Endometrium (tissue), 2 donors: ENCODE measurements around the gene SLC4A5.
"Not testable (repeated sequence)": the region's sequence is repeated elsewhere in the genome, so short reads cannot be mapped to it uniquely, and the experiment has no call there.

ENCODE experiments used
- FAIRE-seq: peaks from 2 replicates; lab custom pipeline; 2012; peaks lifted over from hg19 to GRCh38; lab: Jason Lieb, UNC
- donor health status: control.
- donor health status: control.

Gene SLC4A5

GRCh38 chr2:74228772-74229171 is 114.4 kb downstream of the SLC4A5 start:
- no peak for FAIRE-seq

DNA sequence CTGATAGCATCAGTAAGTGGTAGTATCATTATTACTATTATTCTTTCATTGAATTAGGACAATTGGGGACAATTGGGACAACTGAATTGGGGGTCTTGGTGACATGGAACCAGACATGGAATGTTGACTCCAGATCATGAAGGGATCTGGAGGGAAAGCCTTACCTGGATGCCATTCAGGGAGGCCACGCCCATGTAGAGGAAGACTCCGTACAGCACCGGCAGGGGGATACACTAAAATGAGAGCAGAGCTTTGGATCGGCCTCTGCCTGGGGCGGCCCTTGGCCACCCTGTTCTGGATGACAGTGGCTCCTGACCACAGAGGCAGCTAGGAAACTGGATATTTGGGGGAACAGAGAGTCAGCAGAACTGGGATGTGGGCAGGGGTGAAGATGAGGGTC is 115.6 kb downstream of the SLC4A5 start:
- no peak for FAIRE-seq

GRCh38 chr2:74226648-74227213 is 116.5 kb downstream of the SLC4A5 start:
- FAIRE-seq: no peak

DNA sequence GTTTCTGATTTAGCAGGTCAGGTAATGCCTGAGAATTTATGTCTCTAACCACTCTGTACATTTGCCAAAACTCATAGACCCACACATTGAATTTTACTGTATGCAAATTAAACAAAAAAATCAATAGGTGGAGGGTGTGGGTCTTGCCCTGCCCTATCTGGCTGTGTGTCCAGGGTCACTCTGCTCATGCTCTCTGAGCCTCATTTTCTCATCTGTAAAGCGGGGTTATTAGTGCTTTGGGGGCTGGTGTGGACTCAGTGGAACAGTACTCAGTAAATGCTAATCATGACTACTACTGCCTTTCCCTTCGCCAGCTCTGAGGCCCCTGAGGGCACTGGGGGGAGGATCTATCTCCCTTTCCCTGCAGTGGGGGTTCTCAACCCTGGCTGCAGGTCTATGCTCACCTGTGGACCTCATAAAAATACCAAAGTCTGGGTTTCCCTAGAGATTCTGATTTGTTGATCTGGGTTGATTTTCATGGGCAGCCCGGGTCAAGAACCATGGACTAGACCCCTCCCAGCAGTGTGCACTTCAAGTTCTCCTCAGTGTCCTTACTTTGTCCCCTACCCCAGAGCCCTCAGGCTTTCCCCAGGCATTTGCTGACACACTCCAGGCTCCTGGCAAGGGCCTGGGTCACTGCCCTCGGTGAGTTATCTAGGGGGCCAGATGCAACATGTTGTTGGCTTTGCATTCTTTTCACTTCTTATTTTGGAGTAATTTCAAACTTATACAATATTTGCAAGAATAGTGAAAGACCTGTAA is 117.3 kb downstream of the SLC4A5 start:
- FAIRE-seq: no peak

DNA sequence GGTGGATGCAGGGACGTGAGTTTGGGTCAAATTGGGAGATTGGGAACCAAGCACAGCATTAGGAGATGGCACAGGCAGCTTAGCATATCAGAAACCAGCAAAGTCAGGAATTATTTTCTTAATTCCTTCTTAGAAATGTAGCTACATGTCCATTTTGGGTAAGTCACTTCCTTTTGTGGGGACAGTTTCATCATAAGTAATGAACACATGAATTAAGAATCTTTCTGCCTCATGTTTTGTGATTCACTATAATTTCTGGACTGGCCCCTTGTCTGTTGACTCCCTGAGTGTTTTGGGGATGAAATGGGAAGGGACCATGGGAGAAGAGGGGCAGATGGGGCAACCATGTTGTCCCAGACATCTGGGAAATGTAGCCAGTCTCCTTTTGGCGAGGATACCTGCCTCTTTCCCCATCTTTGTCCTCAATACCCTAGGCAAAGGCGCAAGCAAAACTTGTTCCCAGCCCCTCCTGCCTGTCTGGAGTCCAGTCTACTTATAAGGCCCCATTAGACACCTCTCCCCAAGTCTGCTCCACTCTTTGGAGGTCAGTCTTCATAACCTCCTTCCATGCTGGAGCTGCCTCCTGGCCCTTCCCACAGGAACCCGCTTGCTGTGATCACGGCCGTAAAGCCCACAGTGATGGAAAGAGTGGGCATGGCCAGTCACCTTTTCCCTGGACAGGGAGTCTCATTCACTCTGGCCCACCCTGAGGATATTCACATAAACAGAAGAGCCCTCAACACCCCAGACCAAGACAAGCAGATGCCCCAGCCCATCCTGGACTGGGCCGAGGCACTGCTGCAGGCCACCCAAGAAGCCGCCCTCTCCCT is 119.1 kb downstream of the SLC4A5 start:
- FAIRE-seq: no peak

GRCh38 chr2:74222300-74222650 is 120.9 kb downstream of the SLC4A5 start:
- no peak for FAIRE-seq

DNA sequence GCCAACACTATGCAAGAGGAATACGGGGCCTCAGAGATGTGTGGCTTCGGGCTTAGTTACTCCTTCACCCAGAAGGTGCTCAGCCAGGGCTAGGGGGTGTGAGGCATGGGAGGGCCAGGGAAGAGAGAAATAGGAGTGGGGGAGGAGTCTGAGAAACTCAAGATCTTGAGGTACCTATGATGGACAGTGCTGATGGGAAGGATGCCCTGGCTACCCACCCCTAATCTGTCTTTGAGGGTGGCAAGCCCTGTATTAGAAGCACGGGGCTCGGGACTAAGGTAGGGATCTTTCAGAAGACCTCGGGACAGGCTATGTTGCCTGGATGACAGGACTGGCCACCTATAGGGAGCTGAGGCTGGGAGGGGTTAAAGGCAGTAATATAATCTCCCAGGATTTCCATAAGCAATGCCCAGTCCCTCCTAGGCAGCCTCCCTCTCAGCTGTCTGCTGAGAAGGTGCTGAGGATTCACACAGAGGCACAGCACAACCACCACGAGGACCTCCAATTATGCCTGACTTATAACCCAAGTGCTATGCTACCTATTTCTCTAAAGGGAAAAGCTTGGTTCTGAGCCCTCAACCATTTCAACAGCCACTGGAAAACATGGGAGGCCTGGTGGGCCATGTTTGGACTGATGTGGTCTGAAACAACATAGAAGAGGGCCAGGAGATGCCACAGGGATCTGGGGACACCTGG is 121.5 kb downstream of the SLC4A5 start:
- FAIRE-seq: no peak

- no peak for FAIRE-seq
These were observed 122.1 kb downstream of the SLC4A5 start for GRCh38 chr2:74221091-74221490.

GRCh38 chr2:74219846-74220486 is 123.2 kb downstream of the SLC4A5 start:
- no peak for FAIRE-seq

DNA sequence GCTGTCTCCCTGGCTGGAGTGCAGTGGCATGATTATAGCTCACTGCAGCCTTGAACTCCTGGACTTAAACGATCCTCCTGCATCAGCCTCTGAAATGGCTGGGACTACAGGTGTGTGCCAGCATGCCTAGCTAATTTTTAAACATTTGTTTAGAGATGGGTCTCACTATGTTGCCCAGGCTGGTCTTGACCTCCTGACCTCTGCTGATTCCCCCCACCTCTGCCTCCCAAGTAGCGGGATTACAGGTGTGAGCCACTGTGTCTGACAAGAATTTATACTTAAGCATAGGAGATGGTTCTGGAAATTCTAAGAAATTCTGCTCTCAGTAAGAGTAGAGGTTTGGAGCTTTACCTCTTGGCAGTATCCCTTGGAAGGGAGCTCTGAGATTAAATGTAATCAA is 126.6 kb downstream of the SLC4A5 start:
- FAIRE-seq: no peak

DNA sequence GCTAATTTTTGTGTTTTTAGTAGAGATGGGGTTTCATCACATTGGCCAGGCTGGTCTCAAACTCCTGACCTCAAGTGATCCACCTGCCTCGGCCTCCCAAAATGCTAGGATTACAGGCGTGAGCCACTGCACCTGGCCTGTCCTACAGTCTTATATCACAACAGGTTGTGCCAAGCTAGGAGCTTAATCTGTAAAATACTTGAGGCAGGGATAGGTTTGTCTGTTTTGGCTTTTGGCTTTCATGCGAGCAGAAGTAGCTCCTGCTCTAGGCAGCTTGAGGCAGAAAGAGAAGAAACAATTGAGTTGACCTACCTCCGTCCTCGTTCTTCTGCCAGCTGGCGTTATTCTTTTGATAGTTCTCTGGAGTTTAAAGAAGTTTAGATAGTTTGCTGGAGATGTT is 127.4 kb downstream of the SLC4A5 start:
- not testable (repeated sequence) for FAIRE-seq

GRCh38 chr2:74212702-74213410 is 130.4 kb downstream of the SLC4A5 start:
- FAIRE-seq: no peak

GRCh38 chr2:74206180-74206688 is 137.0 kb downstream of the SLC4A5 start:
- FAIRE-seq: no peak

DNA sequence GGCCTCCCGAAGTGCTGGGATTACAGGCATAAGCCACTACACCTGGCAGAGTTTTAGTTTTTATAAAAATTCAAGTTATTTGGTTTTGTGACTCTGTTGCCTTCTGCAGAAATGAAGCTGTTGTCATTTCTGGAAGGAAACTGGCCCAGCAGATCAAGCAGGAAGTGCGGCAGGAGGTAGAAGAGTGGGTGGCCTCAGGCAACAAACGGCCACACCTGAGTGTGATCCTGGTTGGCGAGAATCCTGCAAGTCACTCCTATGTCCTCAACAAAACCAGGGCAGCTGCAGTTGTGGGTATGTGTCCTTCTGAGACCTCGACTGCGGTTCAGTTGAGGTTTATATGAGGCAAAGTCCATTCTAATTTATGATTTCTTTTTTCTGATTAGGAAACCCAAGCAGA is 137.6 kb downstream of the SLC4A5 start:
- no peak for FAIRE-seq

- no peak for FAIRE-seq
These were observed 138.1 kb downstream of the SLC4A5 start for GRCh38 chr2:74205113-74205512.

- no peak for FAIRE-seq
These were observed 138.8 kb downstream of the SLC4A5 start for GRCh38 chr2:74204436-74204835.

- peak; percentile 23 for FAIRE-seq
These were observed 141.6 kb downstream of the SLC4A5 start for GRCh38 chr2:74201596-74201995.

DNA sequence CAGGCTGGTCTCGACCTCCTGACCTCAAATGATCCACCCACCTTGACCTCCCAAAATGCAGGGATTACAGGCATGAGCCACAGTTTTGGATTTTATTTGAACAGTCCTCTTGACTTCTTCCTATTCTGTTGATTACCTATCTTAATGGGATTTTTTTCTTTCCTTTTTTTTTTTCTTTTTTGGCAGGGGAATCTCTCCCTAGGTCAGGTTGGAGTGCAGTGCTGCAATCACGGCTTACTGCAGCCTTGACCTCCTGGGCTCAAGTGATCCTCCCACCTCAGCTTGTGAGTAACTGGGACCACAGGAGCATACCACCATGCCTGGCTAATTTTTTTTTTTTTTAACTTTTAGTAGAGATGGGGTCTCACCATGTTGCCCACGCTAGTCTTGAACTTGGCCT is 142.0 kb downstream of the SLC4A5 start:
- no peak for FAIRE-seq

DNA sequence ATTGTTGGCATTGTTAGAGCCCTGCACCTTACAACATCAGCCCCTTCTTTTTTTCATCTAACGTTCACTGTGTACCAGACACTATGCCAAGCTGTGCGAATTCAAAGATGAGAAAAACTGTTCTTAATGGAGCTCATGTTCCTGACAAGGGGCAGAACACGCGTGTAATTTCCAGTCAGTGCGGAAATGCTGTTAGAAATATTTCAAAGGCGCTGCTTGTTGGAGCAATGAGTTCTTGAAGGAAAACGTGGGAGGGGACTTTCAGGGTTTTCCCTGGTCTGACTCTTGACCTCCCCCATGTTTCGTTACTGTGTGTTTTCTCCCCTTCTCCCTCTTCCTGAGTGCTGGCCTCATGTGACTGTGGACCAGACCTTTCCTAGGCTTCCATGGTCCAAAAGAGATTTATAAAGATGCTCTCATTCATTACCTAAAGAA is 143.3 kb downstream of the SLC4A5 start:
- no peak for FAIRE-seq

GRCh38 chr2:74199275-74199701 is 143.9 kb downstream of the SLC4A5 start:
- no peak for FAIRE-seq
